ENCODE data around the gene WNT7B.

Gene WNT7B

GRCh38 chr22:45949891-45950290 lies 27.1 kb downstream of the WNT7B start:
- Histone ChIP-seq H3K27ac (no peak overlapping the region), H3K9me3 (ENCODE audit: low read depth, low read length) (no peaks in the 10 kb centered on the region), H3K4me3 (no peak overlapping the region), H3K9ac (ENCODE audit: insufficient read length) (no peak overlapping the region), H3K36me3 (ENCODE audit: insufficient read depth, low read length) (no peaks in the 10 kb centered on the region)
- TF ChIP-seq FOXP2 (optimal IDR thresholded peaks at IDR 0.05; ENCODE audit: control extremely low read depth, extremely low read length, insufficient read depth) (no peak), EZH2 (IDR thresholded peaks at IDR 0.05) (no peak), POLR2AphosphoS5 (IDR thresholded peaks at IDR 0.05; ENCODE audit: borderline replicate concordance, low read depth, low read length) (no peak)
- no peak for DNase-seq (ENCODE audit: low read depth, low spot score)

GRCh38 chr22:45949258-45949870 lies 27.6 kb downstream of the WNT7B start:
- no peak overlapping the region for H3K27ac ChIP-seq
- H3K36me3 ChIP-seq (ENCODE audit: insufficient read depth, low read length): no peaks in the 10 kb centered on the region
- TF ChIP-seq EZH2 (IDR thresholded peaks at IDR 0.05) (no peak), POLR2AphosphoS5 (IDR thresholded peaks at IDR 0.05; ENCODE audit: borderline replicate concordance, low read depth, low read length) (no peak), FOXP2 (optimal IDR thresholded peaks at IDR 0.05; ENCODE audit: control extremely low read depth, extremely low read length, insufficient read depth) (no peak)
- DNase-seq (ENCODE audit: low read depth, low spot score): no peak
- no peak overlapping the region for H3K4me3 ChIP-seq
- H3K9me3 ChIP-seq (ENCODE audit: low read depth, low read length): no peaks in the 10 kb centered on the region
- H3K9ac ChIP-seq (ENCODE audit: insufficient read length): no peak overlapping the region

GRCh38 chr22:45948081-45948648 lies 28.8 kb downstream of the WNT7B start:
- H3K9me3 ChIP-seq (ENCODE audit: low read depth, low read length): no peaks in the 10 kb centered on the region
- H3K4me3 ChIP-seq: no peak overlapping the region
- H3K36me3 ChIP-seq (ENCODE audit: insufficient read depth, low read length): no peaks in the 10 kb centered on the region
- no peak overlapping the region for H3K27ac ChIP-seq
- no peak for DNase-seq (ENCODE audit: low read depth, low spot score)
- TF ChIP-seq FOXP2 (optimal IDR thresholded peaks at IDR 0.05; ENCODE audit: control extremely low read depth, extremely low read length, insufficient read depth) (no peak), POLR2AphosphoS5 (IDR thresholded peaks at IDR 0.05; ENCODE audit: borderline replicate concordance, low read depth, low read length) (no peak), EZH2 (IDR thresholded peaks at IDR 0.05) (no peak)
- no peak overlapping the region for H3K9ac ChIP-seq (ENCODE audit: insufficient read length)

GRCh38 chr22:45946805-45947600 lies 30.0 kb downstream of the WNT7B start:
- H3K4me3 ChIP-seq: no peak overlapping the region
- H3K36me3 ChIP-seq (ENCODE audit: insufficient read depth, low read length): no peaks in the 10 kb centered on the region
- no peak overlapping the region for H3K9ac ChIP-seq (ENCODE audit: insufficient read length)
- TF ChIP-seq EZH2 (IDR thresholded peaks at IDR 0.05) (no peak), POLR2AphosphoS5 (IDR thresholded peaks at IDR 0.05; ENCODE audit: borderline replicate concordance, low read depth, low read length) (no peak), FOXP2 (optimal IDR thresholded peaks at IDR 0.05; ENCODE audit: control extremely low read depth, extremely low read length, insufficient read depth) (no peak)
- no peak overlapping the region for H3K27ac ChIP-seq
- H3K9me3 ChIP-seq (ENCODE audit: low read depth, low read length): no peaks in the 10 kb centered on the region
- DNase-seq (ENCODE audit: low read depth, low spot score): no peak

GRCh38 chr22:45945621-45946106 lies 31.3 kb downstream of the WNT7B start:
- no peak overlapping the region for H3K9ac ChIP-seq (ENCODE audit: insufficient read length)
- no peak overlapping the region for H3K4me3 ChIP-seq
- no peak for TF ChIP-seq EZH2 (IDR thresholded peaks at IDR 0.05)
- TF ChIP-seq FOXP2 (optimal IDR thresholded peaks at IDR 0.05; ENCODE audit: control extremely low read depth, extremely low read length, insufficient read depth): no peak
- TF ChIP-seq POLR2AphosphoS5 (IDR thresholded peaks at IDR 0.05; ENCODE audit: borderline replicate concordance, low read depth, low read length): no peak
- H3K27ac ChIP-seq: no peak overlapping the region
- no peak for DNase-seq (ENCODE audit: low read depth, low spot score)
- no peaks in the 10 kb centered on the region for H3K9me3 ChIP-seq (ENCODE audit: low read depth, low read length)
- H3K36me3 ChIP-seq (ENCODE audit: insufficient read depth, low read length): no peaks in the 10 kb centered on the region

GRCh38 chr22:45942787-45943493 lies 34.0 kb downstream of the WNT7B start:
- H3K9me3 ChIP-seq (ENCODE audit: low read depth, low read length): no peaks in the 10 kb centered on the region
- no peaks in the 10 kb centered on the region for H3K36me3 ChIP-seq (ENCODE audit: insufficient read depth, low read length)
- TF ChIP-seq POLR2AphosphoS5 (IDR thresholded peaks at IDR 0.05; ENCODE audit: borderline replicate concordance, low read depth, low read length): no peak
- TF ChIP-seq FOXP2 (optimal IDR thresholded peaks at IDR 0.05; ENCODE audit: control extremely low read depth, extremely low read length, insufficient read depth): no peak
- TF ChIP-seq EZH2 (IDR thresholded peaks at IDR 0.05): no peak
- H3K27ac ChIP-seq: no peak overlapping the region
- no peak overlapping the region for H3K4me3 ChIP-seq
- DNase-seq (ENCODE audit: low read depth, low spot score): no peak
- H3K9ac ChIP-seq (ENCODE audit: insufficient read length): no peak overlapping the region

GRCh38 chr22:45942344-45942743 lies 34.6 kb downstream of the WNT7B start:
- Histone ChIP-seq H3K36me3 (ENCODE audit: insufficient read depth, low read length) (no peaks in the 10 kb centered on the region), H3K9ac (ENCODE audit: insufficient read length) (no peak overlapping the region), H3K27ac (no peak overlapping the region), H3K4me3 (no peak overlapping the region), H3K9me3 (ENCODE audit: low read depth, low read length) (no peaks in the 10 kb centered on the region)
- TF ChIP-seq FOXP2 (optimal IDR thresholded peaks at IDR 0.05; ENCODE audit: control extremely low read depth, extremely low read length, insufficient read depth) (no peak), POLR2AphosphoS5 (IDR thresholded peaks at IDR 0.05; ENCODE audit: borderline replicate concordance, low read depth, low read length) (no peak), EZH2 (IDR thresholded peaks at IDR 0.05) (no peak)
- no peak for DNase-seq (ENCODE audit: low read depth, low spot score)

- TF ChIP-seq FOXP2 (optimal IDR thresholded peaks at IDR 0.05; ENCODE audit: control extremely low read depth, extremely low read length, insufficient read depth) (no peak), POLR2AphosphoS5 (IDR thresholded peaks at IDR 0.05; ENCODE audit: borderline replicate concordance, low read depth, low read length) (no peak), EZH2 (IDR thresholded peaks at IDR 0.05) (no peak)
- Histone ChIP-seq H3K9ac (ENCODE audit: insufficient read length) (no peak overlapping the region), H3K9me3 (ENCODE audit: low read depth, low read length) (no peaks in the 10 kb centered on the region), H3K27ac (no peak overlapping the region), H3K36me3 (ENCODE audit: insufficient read depth, low read length) (no peaks in the 10 kb centered on the region), H3K4me3 (no peak overlapping the region)
- DNase-seq (ENCODE audit: low read depth, low spot score): no peak
These were observed 38.0 kb downstream of the WNT7B start for GRCh38 chr22:45938913-45939312.
